Tibial nerve (tissue), 4 donors: ENCODE measurements around the gene TAOK3.

ENCODE experiments used
- CTCF ChIP-seq, 5 experiments: fragments of 200-600 bp in 3 of 5; fragments of 450-650 bp in 2 of 5; sonication (generic) in 3 of 5; IDR thresholded peaks; one replicate each; pipeline ENCODE4 v1.5.1; 2016 to 2019; ENCODE audit warnings: antibody characterized with exemption in 5 of 5, mild to moderate bottlenecking in 3 of 5, moderate library complexity in 2 of 5
- EP300 ChIP-seq, 2 donors: sonication (generic); formaldehyde crosslinking; IDR thresholded peaks; one replicate each; pipeline ENCODE4 v1.6.1; 2017; ENCODE audit warnings: antibody characterized with exemption in 2 of 2, mild to moderate bottlenecking in 1 of 2
- POLR2A ChIP-seq, 2 donors: fragments of 450-650 bp; IDR thresholded peaks; one replicate each; pipeline ENCODE4 v1.6.1; 2017; ENCODE audit warnings: antibody characterized with exemption in 2 of 2, mild to moderate bottlenecking in 2 of 2, moderate library complexity in 2 of 2

- TF ChIP-seq CTCF (IDR thresholded peaks at IDR 0.05) (no peak), POLR2A (IDR thresholded peaks at IDR 0.05) (no peak), EP300 (IDR thresholded peaks at IDR 0.05) (no peak)
Measured at GRCh38 chr12:118220702-118221101, 152.0 kb downstream of the TAOK3 start.
